HG03378 (cell line): Measurements from ENCODE around the gene HTT-AS.
"Not testable (repeated sequence)": the region's sequence is repeated elsewhere in the genome, so short reads cannot be mapped to it uniquely, and the experiment has no call there.

Experiments used
- ATAC-seq: cut with Tn5 transposase; IDR thresholded peaks from one replicate; pipeline ENCODE4 v1.9.1; 2021; ENCODE audit warnings: mild to moderate bottlenecking, moderate library complexity; ENCODE audit not compliant: unreplicated experiment

HTT-AS gene

GRCh38 chr4:3074078-3074845 lies at the start of gene HTT-AS, which contains the start of gene HTT:
Gene HTT-AS (minus strand): TSS chr4:3074538.
Gene HTT (plus strand): TSS chr4:3074681. CDS start chr4:3074826, 145 bp downstream.
- peak; percentile 49 for ATAC-seq

- no peak for ATAC-seq
These were observed 48.9 kb upstream of the HTT-AS start for GRCh38 chr4:3123181-3123671.

DNA sequence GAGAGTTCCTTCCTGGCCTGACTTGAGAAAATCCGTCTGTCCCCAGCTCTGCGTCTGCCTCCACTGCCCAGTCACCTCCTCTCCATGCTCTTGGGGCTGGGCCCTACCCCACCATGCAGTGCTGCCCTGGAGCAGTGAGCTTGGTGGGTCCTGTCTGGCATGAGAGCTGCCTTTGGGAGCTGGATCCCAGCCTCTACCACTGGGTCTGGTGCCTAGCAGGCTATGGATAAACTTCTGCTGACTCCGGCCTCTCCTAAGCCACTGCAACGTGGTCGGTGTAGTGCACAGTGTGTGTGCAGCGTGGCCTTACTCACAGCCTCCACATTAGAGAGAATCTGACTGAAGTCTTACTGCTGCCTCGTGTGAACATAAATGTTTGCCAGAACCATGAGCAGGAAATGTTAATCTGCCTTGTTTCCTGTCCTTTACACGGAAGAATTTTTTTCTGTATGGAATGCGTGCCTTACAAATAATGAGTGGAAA lies 47.8 kb upstream of the HTT-AS start:
- ATAC-seq, result no peak

- ATAC-seq, result no peak
These were observed 47.3 kb upstream of the HTT-AS start for GRCh38 chr4:3121596-3121995.

GRCh38 chr4:3121110-3121509 lies 46.8 kb upstream of the HTT-AS start:
- ATAC-seq, result no peak

GRCh38 chr4:3119464-3119863 lies 45.1 kb upstream of the HTT-AS start:
- no peak for ATAC-seq

- no peak for ATAC-seq
These were observed 44.0 kb upstream of the HTT-AS start for GRCh38 chr4:3118312-3118711.

DNA sequence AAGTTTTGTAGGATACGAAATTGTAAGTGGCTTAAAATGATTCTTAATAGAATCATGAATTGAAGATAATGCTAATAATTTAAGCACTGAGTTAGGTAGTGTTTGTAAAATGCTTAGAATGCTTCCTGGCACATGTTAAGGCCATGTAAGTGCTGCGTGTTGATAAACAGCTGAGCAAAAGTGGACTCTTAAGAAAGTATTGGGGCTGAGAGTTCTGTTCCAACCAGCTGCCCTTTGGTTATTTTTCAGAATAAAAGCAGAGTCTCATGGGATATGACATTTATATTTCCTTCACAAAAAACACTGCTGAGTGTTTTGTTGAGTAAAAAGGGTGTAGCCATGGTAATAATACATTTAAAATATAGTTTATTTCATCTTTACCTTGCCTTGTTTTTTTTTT lies 42.6 kb upstream of the HTT-AS start:
- no peak for ATAC-seq

DNA sequence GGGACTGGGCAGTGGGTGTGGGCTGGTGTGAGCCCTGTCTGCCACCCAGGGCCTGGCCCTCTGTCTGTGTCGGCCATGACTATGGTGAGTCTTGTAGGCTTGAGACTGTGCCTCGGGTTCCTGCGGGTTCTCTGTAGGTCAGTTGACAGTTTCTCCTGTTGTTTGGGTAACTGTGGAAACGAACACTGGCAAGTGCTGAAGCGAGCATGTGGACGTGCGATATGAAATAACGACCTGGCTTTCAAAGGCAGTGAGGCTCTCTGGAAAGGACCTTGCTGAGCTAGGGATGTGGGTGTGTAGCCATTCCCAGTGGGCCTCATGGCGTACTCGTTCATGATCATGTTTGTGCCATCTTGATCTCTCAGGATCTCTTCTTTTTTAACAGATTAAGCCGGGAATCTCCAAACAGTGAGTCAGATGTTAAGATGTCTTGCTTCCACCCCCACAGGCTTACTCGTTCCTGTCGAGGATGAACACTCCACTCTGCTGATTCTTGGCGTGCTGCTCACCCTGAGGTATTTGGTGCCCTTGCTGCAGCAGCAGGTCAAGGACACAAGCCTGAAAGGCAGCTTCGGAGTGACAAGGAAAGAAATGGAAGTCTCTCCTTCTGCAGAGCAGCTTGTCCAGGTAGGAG lies 41.4 kb upstream of the HTT-AS start:
- no peak for ATAC-seq

DNA sequence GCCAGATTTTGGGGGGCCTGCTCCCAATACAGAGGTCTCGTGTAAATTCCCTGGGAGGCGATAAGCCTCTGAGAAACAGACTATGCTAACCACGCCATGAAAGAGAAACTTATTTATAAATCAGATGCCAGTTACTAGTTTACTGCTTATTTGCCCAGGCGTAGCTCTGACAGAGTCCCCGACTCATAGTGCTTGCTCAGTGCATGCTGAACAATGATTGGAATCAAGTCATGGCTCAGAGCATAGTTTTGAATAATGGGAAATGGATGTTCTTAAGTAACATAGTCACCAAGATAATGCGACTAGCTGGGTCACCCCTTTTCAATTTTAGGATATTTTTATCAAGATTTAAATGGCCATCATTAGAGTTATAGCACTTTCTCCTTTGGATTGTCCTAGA lies 40.0 kb upstream of the HTT-AS start:
- ATAC-seq, result no peak

DNA sequence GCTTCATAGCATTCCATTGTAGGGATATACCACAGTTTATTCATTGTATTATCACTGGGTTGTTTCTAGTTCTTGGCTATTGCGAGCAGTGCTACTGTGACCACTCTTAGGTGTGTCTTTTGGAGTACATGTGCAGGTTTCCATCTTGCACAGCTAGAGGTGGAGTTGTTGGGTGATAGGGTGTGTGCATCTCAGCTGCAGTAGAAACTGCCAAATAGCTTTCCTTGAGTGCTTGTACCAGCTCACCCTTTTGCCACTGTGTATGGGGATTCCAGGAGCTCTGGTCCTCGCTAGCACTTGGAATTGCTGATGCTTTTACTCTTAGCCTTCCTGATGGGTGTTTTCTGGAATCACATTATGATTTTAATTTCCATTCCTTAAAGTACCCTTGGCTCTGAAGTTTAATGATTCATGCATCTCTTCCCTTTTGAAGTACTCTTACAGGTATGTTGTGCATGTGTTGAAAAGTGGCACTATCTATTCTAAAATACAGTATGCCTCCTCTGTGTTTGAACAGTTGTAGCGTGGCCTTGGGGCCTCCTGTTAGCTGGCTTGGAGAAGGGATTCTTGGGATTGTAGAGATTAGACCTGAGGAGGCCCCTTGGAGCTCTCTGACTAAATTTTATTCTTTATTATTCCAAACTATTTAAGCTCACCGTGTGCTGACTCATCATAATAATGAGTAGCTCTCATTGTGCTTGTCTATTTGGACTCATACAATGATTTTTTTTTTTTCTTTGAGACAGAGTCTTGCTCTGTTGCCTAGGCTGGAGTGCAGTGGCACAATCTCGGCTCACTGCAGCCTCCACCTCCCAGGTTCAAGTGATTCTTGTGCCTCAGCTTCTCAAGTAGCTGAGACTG lies 38.5 kb upstream of the HTT-AS start:
- no peak for ATAC-seq

DNA sequence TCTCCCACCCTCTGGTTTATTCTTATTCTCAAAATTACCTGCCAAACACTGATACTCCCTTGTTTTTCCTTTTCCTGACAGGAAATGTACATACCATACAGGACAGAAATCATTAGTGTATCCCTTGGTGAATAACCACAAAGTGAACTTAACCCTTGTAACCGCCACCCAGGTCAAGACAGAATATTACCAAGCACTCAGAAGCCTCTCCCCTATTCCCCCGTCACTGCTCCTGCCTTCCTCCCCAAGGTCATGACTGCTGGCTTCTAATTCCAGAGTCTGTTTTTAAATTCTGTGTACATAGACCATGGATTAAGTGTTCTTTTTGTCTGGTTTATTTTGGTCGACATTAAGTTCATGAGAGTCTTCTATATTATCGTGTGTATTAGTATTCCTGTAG lies 37.9 kb upstream of the HTT-AS start:
- no peak for ATAC-seq

- no peak for ATAC-seq
These were observed 37.1 kb upstream of the HTT-AS start for GRCh38 chr4:3111461-3111860.

- ATAC-seq, result no peak
These were observed 33.9 kb upstream of the HTT-AS start for GRCh38 chr4:3108211-3108610.

- ATAC-seq, result no peak
These were observed 33.4 kb upstream of the HTT-AS start for GRCh38 chr4:3107691-3108121.

- no peak for ATAC-seq
These were observed 32.9 kb upstream of the HTT-AS start for GRCh38 chr4:3107271-3107670.

DNA sequence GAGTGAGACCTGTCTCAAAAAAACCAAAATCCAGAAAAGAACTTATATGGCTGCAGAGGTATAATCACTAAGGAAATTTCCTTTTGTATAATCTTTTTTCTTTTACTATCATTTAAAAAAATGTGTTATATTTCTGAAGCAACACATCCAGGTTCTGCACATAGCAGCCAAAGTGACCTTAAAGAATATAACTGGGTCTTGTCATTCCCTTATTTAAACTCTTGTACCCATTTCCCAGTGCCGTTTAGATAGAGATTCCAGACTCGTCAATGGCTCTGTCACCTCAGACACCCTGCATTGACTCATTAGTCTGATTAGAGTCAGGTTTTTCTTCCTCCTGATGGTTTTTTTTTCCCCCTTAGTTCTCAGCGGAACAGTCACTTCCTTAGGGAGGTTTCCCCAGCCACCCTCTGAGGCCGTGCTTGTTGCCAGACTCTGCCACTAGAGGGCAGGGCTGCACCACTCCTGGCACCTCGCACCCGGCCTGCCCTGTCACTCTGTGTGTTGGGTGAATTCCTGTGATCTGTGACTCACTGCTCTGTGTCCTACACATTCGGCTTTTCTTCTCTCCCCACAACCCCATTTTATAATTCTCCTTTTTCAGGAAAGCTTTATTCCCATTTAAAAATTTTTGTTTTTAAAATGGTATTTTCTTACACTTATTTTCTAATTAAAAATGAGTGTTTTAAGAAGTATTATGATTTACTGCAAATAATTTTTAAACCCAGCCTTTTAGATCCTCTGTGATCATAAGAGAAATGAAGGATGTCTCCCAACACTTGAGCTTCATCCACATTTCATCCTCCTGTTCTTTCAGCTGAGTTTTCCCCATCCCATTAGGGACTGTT lies 32.2 kb upstream of the HTT-AS start:
- peak; percentile 88 for ATAC-seq

DNA sequence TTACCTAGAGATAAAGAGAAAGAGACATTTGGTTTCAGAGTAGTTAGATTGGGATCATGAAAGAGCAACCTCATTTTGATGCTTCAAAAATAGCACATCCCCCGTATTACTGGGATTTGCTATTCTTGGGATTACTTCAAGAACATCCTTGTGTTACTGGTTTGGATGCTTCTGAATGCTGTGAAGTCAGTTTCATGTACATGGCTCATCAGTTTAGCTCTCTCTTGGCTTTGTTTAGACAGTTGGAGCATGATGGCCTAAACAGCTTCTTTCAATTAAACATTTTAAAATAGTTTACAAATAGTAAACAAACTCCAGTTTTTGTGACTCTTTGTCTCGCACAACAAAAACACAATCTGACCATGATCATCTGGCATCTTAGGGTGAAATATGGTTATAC lies 24.0 kb upstream of the HTT-AS start:
- no peak for ATAC-seq

- ATAC-seq, result no peak
These were observed 21.9 kb upstream of the HTT-AS start for GRCh38 chr4:3096202-3096601.

DNA sequence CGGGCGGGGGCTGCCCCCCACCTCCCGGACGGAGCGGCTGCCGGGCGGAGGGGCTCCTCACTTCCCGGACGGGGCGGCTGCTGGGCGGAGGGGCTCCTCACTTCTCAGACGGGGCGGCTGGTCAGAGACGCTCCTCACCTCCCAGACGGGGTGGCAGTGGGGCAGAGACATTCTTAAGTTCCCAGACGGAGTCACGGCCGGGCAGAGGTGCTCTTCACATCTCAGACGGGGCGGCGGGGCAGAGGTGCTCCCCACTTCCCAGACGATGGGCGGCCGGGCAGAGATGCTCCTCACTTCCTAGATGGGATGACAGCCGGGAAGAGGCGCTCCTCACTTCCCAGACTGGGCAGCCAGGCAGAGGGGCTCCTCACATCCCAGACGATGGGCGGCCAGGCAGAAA lies 20.4 kb upstream of the HTT-AS start:
- ATAC-seq, result not testable (repeated sequence)
